ENCODE data around the gene ELOVL1. TPM values are rescaled to one million over a fixed set of nuclear protein-coding genes. Genes with fewer than 3 reads are reported as not detected.

ELOVL1 gene
- total and polyA plus RNA-seq, 2 of the 13 experiments (the other 11 are each of a cell fraction or from before 2014, with no cell fraction given) = 55.2 to 77.4 TPM

DNA sequence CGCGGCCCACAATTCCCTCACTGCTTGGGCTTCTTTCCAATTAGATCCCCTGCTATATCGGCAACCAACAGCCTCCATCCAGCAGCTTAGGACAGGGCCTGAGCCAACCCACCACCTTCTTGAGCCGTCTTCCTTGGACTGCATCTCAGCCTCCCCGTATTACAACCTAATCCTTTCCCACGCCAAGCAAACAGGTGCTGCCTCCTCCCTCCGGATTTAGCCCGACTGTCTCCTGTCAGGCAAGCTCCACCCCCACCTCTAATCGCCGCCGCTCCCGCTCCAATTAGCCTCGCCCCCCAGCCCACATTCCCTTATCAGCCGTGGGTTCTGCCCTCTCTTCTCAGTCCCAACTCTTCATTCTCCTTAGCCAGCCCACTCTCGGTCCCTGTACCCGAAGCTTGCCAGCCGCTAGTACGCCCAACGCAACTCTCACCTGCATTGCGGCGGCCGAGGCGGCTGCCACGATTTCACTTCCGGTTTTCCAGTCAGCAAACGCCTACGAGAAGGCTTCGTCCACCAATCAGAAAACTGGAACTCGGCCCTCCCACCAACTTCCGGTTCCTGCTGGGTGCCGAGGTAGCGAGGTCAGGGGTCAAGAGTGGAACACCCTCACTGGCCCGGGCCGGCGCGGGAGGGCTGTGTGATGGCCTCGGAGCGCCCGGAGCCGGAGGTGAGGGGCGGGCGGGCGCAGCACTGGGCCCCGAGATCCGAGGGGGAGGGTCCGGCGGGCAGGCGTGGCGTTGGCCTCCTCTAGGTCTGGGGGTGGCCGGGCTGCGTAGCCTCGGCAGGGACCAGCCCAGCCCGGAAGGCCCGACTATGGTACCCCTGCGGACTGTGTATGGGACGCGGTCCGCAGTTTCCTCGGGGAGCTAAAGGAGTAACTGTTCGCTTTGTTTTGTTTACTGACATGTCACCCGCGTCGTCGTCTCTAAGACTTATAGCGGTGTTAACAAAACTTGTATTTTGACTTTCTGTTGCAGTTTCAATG lies 21.8 kb upstream of the ELOVL1 start, which contains the start of the genes MED8 and SZT2 (continued):
- TF ChIP-seq NFKB2 (CRISPR knock-in tag; IDR thresholded peaks at IDR 0.05; ENCODE audit: borderline replicate concordance) (0 out of 2 replicates have a peak, but pooled peaks have one; percentile 49), MAFG (CRISPR knock-in tag; IDR thresholded peaks at IDR 0.05) (no peak), ZNF383 (CRISPR knock-in tag; IDR thresholded peaks at IDR 0.05; ENCODE audit: borderline replicate concordance) (no peak), KAT2B (IDR thresholded peaks at IDR 0.05; ENCODE audit: borderline replicate concordance, low read depth, low read length) (no peak), ONECUT2 (CRISPR knock-in tag; IDR thresholded peaks at IDR 0.05) (no peak), ZNF207 (IDR thresholded peaks at IDR 0.05; ENCODE audit: borderline replicate concordance) (no peak), ZNF260 (CRISPR knock-in tag; IDR thresholded peaks at IDR 0.05; ENCODE audit: borderline replicate concordance, low read depth) (no peak), ETV6 (CRISPR knock-in tag; conservative IDR thresholded peaks at IDR 0.05) (no peak), IKZF1 (IDR thresholded peaks at IDR 0.05) (no peak), GATA4 (IDR thresholded peaks at IDR 0.05; ENCODE audit: borderline replicate concordance, low read depth) (peak; percentile 57; the same call in 1 of the 2 replicates), SKI (IDR thresholded peaks at IDR 0.05; ENCODE audit: partially characterized antibody) (no peak), ZNF546 (CRISPR knock-in tag; conservative IDR thresholded peaks at IDR 0.05) (0 out of 2 replicates have a peak, but pooled peaks have one; percentile 32), ZNF841 (CRISPR knock-in tag; IDR thresholded peaks at IDR 0.05; ENCODE audit: borderline replicate concordance) (0 out of 2 replicates have a peak, but pooled peaks have one; percentile 18), XRCC5 (optimal IDR thresholded peaks at IDR 0.05; ENCODE audit: low read length) (peak; percentile 14)
- TF ChIP-seq, protein P1, sequence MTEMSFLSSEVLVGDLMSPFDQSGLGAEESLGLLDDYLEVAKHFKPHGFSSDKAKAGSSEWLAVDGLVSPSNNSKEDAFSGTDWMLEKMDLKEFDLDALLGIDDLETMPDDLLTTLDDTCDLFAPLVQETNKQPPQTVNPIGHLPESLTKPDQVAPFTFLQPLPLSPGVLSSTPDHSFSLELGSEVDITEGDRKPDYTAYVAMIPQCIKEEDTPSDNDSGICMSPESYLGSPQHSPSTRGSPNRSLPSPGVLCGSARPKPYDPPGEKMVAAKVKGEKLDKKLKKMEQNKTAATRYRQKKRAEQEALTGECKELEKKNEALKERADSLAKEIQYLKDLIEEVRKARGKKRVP (CRISPR knock-in tag; IDR thresholded peaks at IDR 0.05) = peak in 1 of 2 experiments; percentile 96; a peak in 2 of 4 replicates
- TF ChIP-seq, protein P2, sequence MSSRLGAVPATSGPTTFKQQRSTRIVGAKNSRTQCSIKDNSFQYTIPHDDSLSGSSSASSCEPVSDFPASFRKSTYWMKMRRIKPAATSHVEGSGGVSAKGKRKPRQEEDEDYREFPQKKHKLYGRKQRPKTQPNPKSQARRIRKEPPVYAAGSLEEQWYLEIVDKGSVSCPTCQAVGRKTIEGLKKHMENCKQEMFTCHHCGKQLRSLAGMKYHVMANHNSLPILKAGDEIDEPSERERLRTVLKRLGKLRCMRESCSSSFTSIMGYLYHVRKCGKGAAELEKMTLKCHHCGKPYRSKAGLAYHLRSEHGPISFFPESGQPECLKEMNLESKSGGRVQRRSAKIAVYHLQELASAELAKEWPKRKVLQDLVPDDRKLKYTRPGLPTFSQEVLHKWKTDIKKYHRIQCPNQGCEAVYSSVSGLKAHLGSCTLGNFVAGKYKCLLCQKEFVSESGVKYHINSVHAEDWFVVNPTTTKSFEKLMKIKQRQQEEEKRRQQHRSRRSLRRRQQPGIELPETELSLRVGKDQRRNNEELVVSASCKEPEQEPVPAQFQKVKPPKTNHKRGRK (CRISPR knock-in tag; IDR thresholded peaks at IDR 0.05) = no peak
- TF ChIP-seq, protein P3, sequence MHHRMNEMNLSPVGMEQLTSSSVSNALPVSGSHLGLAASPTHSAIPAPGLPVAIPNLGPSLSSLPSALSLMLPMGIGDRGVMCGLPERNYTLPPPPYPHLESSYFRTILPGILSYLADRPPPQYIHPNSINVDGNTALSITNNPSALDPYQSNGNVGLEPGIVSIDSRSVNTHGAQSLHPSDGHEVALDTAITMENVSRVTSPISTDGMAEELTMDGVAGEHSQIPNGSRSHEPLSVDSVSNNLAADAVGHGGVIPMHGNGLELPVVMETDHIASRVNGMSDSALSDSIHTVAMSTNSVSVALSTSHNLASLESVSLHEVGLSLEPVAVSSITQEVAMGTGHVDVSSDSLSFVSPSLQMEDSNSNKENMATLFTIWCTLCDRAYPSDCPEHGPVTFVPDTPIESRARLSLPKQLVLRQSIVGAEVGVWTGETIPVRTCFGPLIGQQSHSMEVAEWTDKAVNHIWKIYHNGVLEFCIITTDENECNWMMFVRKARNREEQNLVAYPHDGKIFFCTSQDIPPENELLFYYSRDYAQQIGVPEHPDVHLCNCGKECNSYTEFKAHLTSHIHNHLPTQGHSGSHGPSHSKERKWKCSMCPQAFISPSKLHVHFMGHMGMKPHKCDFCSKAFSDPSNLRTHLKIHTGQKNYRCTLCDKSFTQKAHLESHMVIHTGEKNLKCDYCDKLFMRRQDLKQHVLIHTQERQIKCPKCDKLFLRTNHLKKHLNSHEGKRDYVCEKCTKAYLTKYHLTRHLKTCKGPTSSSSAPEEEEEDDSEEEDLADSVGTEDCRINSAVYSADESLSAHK (CRISPR knock-in tag; IDR thresholded peaks at IDR 0.05; ENCODE audit: borderline replicate concordance) = no peak
- TF ChIP-seq, protein P4, sequence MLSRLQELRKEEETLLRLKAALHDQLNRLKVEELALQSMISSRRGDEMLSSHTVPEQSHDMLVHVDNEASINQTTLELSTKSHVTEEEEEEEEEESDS (CRISPR knock-in tag; IDR thresholded peaks at IDR 0.05; ENCODE audit: borderline replicate concordance) = peak; percentile 33; the same call in 1 of the 2 replicates
- TF ChIP-seq, protein P5, sequence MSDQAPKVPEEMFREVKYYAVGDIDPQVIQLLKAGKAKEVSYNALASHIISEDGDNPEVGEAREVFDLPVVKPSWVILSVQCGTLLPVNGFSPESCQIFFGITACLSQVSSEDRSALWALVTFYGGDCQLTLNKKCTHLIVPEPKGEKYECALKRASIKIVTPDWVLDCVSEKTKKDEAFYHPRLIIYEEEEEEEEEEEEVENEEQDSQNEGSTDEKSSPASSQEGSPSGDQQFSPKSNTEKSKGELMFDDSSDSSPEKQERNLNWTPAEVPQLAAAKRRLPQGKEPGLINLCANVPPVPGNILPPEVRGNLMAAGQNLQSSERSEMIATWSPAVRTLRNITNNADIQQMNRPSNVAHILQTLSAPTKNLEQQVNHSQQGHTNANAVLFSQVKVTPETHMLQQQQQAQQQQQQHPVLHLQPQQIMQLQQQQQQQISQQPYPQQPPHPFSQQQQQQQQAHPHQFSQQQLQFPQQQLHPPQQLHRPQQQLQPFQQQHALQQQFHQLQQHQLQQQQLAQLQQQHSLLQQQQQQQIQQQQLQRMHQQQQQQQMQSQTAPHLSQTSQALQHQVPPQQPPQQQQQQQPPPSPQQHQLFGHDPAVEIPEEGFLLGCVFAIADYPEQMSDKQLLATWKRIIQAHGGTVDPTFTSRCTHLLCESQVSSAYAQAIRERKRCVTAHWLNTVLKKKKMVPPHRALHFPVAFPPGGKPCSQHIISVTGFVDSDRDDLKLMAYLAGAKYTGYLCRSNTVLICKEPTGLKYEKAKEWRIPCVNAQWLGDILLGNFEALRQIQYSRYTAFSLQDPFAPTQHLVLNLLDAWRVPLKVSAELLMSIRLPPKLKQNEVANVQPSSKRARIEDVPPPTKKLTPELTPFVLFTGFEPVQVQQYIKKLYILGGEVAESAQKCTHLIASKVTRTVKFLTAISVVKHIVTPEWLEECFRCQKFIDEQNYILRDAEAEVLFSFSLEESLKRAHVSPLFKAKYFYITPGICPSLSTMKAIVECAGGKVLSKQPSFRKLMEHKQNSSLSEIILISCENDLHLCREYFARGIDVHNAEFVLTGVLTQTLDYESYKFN (CRISPR knock-in tag; conservative IDR thresholded peaks at IDR 0.05) = peak; percentile 65
